ENCODE results near the gene UTP4.

The UTP4 gene

DNA sequence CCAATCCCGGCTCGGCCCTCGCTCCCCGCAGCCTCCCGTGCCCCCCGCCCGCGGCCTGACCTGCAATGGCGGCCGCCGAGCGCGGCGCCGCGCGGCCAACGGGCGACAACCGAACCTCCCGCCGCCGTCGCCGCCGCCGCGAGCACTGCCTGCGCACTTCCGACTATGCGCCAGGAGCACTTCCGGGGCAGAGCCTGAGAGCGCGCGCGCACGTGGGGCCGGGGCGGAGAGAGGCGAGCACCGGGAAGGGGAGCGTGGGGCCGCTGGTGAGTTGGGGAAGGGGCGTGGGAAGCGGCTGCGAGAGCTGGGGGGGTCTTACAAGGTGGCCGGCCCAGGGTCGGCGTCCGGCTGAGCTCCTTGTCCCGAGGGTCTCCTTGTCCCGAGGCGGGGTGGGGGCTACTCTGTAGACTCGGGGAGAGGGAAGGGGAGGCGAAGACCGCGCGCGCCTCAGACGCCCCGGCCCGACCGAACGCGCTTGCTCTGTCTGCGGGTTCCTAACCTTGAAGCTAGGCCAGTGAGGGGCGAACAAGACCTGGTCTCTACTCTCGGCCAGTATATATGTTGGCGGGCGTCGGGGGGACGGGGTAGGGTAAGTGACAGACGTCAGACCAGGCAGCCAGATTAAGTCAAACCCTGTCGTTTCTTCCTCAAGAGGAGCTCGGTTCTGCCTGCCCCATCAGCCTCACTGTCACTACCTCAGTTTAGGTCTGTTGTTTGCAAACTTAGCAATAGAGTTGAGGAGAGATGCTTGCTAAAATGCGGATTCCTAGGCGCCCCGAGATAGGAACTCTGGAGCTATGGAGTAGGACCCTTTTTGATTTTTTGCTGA, at the start of gene UTP4, which contains the start of gene CHTF8:
TSS of gene UTP4 (plus strand) at position 226 of the 829 bp plus-strand sequence. CDS start 811 bp downstream, outside the sequence.
TSS of gene CHTF8 (minus strand) at position 165 of the 829 bp plus-strand sequence. CDS start 11,130 bp downstream, outside the sequence.
- DNase-seq (ENCODE audit: low spot score): peak; percentile 93

DNA sequence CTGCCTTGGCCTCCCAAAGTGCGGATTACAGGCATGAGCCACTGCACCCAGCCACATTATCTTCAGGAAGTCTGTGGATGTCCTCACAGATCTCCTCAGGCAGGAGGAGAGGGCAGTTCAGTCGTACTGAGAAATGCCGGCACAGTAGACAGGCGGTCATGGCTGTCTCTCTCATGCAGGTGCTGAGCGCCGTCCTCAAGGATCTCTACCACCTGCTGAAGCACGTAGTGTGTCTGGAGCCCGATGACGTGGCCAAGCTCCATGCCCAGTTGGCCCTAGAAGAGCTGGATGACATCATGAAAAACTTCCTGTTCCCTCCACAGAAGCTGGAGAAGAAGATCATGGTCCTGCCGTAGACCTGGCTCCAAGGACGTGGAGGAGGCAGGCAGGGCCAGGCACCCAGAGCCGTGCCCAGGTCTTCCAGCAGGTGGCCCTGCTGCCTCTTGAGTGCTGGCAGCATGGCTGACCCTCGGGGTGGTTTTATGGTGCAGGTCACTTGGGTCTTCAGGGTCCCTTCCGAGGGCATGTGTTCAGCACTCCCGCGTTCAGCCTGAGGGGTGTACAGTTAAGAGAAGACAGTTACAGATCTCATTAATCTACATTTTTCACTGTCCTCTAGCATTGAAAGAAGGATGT, 49.0 kb upstream of the UTP4 start:
- DNase-seq (ENCODE audit: low spot score): no peak

DNA sequence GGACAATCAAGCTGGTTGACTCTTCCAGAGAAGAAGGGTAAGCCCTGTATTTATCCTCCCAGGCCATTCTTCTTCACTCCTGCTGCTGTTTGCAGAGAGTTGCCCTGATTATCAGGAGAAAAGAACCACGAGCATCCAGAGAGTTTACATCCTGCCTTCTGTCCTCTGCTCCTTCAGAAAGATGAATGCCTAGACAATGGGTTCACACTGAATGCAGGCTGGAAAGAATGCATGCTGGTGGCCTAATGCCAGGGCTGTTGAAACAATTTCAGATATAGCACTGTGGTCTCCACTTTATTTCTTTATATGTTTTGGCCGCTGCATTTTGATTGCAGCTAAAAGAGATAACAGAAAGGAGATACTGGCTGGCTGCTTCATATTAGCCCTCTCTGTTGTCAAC, 48.2 kb upstream of the UTP4 start:
- no peak for DNase-seq (ENCODE audit: low spot score)

DNA sequence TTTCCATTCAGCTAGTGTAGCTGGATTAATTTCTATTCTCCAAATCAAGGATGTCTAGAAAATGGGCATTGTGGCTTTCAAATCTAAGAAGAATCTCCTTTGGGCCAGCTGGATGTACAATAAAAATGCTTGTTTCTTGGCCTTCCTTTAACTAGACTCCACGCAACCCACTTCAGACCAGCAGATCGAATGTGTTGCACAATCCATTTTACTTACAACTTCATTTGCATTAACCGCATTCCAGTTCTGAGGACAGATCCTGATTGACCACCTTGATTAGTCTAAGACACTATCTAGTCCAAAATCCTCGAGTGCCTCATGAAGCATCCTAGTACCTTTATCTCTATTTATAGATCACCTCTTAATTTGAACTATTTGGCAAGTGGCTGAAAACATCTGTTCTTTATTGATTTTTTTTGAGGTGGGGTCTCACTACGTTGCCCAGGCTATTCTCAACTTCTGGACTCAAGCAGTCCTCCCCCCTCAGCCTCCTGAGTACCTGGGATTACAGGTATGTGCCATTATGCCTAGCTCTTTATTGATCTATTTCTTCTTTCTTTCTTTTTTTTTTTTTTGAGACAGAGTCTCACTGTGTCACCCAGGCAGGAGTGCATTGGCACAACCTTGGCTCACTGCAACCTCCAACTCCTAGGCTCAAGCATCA, 47.3 kb upstream of the UTP4 start:
- no peak for DNase-seq (ENCODE audit: low spot score)

DNA sequence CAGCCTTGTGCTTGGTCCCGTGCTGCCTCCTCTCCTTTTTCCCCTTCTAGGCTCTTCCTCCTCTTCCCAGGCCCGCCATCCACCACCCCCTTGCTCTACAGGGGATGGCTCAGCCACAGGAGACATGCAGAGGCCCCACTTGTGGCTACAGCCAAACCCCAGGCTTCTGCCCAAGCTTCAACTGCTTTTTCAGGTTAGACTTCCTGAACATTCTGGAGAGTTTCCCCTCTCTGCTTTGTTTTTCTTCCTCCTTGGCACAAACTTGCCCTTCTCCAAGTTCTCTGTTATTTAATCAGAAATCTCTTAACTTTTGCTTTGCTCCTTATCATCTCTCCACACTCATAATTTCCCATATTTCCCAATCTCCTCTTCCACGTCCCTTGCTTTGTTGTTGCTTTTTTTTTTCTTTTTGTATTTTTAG, 45.3 kb upstream of the UTP4 start:
- no peak for DNase-seq (ENCODE audit: low spot score)

DNA sequence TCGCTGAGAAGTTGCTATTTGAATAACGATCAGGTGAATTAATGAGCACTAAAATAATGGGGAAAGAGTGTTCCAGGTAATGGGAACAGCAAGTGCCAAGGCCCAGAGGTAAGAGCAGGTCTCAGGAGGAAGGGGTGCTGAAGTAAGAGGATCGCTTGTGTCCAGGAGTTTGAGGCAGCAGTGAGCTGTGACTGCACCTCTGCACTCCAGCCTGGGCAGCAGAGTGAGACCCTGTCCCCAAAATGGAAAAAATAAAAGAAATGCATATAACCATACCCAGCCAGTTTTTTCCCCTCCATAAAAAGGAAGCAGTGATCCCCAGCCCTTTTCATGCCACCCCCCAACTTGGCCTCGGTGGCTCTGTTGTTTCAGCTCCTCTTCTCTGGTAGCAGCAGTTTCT, 43.8 kb upstream of the UTP4 start:
- DNase-seq (ENCODE audit: low spot score): no peak

DNA sequence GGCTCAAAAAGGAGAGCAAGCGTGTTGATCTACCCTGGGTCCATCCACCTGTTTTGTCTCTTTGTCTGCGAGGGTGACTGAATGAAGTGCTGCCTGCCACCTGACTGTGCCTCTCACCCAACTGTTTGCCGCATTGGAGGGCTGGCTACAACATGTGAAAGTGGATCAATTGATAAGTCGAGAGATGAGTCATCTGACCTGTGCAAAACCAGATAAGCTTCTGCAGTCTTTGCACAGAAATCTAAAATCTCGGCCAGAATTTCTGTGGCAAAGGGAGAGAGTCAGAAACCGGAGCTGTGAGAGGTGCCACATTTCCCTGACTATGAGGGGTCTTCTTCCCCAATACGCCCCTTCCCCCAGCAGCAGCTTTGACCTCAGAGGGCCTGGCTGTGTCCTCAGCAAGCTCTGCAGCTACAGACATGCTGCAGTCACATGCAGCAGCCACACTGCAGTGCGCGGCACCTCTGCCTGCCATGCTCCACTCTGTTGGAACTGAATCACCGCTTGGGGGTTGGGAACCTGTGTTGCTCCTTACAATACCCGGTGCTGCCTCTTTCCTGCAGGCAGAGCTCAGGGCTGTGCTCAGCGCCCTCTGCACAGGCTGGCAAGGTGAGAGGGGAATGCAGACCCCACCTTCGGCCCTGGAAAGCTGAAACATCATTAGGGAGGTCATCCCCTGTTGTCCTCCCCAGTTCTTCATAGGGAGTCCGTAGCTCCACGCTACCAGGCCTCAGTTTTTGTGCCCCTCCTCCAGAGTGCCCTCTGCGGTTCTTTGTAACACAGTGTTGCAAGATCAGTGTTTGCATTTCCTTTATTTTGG, 43.1 kb upstream of the UTP4 start:
- no peak for DNase-seq (ENCODE audit: low spot score)

DNA sequence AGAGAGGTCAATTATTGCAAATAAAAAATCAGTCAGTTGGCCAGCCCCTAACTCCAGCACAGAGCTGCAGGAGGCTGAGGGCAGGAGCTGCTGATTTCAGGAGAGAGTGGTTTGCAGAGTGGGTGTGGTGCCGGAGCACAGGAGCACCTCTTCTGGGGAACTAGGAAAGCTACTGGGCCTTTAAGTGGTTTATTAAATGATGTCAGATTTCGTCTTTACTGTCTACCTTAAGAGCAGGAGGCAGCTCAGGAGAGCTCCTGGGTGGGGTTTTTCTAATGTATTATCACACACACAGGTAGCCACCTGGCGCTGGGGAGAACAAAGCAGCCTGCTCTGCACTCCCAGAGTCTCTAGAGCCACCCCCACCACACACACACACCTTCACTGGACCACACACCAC, 38.5 kb upstream of the UTP4 start:
- no peak for DNase-seq (ENCODE audit: low spot score)

DNA sequence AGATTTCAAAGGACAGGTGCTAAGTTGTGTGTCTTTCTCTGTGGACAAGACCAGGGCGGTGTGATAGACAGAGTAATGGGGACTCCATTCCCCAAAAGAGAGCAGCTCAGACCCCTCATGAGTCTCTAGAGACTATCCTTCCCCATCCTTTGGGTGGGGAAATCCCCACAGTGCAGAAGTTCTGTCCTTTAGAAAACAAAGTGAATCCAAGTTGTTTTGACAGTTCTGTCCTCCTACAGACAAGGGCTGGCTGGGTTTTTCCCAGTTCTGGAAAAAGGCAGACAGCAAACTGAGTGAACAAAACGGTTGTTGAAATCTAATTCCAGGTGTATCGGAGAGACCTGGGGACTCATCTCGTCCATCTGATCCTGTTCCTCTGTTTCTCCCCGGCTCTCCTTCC, 37.9 kb upstream of the UTP4 start:
- no peak for DNase-seq (ENCODE audit: low spot score)

DNA sequence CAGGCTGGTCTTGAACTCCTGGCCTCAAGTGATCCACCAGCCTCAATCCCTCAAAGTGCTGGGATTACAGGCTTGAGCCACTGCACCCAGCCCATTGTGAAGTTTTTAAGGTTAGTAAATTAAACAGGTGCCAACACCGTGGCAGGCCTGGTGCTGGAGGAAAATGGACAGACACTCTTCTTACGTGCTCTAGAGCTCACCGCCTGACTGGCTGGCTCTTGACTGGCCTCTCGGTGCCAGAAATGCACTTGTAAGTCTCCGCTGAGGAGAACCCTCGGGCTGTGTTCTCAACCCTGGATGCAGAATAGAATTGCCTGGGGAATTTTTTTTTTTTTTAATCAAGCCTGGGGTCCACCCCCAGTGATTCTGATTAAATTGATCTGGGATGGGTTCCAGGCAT, 37.3 kb upstream of the UTP4 start:
- no peak for DNase-seq (ENCODE audit: low spot score)

DNA sequence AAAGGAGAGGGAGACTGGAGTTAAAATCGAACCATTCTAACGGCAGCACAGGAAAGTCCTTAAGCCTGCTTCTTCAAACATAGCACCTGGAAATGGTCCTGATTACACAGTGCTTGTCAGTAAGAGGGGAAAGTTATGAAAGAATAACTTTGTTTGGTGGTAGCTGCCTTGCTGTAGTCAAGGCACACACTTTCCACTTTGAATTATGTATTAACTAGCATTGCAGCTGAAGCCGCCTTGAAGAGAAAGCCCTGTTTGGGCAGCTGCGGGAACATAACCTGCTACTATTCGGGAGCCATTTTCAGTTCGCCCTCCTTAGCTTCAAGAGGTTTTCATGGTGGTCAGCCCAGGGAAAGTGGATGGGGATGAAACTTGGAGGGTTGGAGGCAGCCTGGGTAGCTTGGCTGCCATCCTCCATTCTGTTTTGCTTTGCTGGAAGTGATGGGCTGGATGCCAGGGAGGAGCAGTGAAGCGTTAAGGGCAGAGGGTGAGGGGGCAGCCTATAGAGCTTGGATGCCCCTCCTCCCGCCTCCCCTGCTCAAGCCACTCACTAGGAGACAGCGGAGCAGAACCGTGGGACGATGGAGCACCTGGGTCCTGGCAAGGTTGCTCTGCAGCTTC, 32.3 kb upstream of the UTP4 start:
- no peak for DNase-seq (ENCODE audit: low spot score)

DNA sequence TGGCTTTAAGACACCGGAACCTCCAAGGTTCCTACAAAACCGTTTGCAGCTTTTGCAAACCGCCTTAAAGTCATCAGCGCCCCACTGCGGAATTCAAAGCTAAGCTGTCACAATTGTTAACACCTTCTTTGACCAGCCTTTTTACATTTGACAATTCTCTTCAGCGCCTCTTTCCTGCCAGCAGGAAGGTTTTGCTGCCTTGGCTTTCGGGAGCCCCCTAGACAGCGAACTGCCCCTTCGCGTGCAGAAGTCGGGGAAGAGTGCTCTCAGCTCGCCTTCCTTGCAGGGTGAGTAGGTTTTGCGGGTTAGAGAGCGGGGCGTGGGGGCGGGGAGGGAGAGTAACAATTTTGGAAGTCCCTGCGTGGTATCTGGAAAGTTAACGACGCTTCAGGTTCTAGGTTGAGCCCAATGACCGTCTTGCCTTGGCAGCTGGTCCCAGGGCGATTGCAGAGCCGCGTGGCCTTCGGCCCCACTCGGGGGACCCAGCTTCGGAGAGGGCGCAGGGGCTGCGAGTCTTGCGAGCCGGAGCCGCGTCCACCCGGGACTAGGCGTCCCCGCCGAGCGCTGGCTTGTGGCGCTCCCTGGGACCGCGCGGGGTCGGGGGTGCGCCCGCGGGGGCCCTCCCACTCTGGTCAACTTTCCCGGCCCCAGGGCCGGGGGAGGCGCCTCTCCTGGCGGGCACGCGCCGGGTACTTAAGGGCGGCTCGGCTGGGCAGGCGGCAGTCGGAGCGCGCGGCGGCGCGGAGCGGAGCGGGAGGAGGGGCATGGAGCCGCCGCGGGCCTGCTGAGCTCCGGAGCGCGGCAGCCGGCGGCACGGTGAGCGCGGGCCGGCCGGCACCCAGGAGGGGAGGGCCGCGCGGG, 26.7 kb upstream of the UTP4 start, which contains the start of gene HAS3:
TSS of gene HAS3 (plus strand) at position 153 of the 861 bp plus-strand sequence. CDS start 3,743 bp downstream, outside the sequence.
- no peak for DNase-seq (ENCODE audit: low spot score)

DNA sequence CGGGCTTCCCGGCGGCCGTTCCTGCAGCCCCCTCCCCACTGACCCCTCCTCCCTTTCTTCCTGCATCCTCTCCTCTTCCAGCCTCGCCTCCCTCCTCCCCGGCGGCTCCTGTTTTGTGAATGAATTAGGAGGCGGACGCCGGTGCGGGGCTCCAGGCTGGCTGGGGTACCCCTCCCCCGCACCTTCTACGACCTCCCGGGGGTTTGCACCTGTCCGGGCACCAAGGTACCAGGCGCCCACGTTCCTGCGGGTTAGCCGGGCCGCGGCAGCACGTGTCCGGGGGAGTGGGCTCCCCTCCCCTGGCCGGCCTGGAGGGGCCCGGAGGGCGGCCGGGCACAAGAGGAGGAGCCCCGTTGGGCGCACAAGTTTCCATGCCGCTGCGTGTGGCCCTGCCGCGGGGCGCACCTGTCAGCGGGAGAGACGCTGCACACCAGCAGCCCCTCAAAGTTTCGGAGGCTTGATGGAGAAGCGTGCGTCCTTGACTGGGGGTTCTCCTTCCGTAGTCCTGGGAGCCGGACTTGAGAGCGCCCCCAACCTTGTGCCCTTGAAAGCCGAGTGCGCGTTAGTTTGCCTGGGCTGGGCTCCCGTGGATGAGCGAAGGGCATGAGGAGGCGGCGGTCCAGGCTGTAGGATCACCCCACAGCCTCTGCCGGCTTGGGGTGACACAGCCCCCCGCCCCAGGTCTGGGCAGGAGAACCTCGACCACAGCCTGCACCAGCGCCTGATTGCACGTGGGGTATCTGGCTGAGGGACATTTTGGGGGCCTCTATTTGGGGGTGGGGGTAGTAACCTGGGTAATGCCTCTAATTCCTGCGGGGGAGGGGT, 25.7 kb upstream of the UTP4 start:
- DNase-seq (ENCODE audit: low spot score): no peak

DNA sequence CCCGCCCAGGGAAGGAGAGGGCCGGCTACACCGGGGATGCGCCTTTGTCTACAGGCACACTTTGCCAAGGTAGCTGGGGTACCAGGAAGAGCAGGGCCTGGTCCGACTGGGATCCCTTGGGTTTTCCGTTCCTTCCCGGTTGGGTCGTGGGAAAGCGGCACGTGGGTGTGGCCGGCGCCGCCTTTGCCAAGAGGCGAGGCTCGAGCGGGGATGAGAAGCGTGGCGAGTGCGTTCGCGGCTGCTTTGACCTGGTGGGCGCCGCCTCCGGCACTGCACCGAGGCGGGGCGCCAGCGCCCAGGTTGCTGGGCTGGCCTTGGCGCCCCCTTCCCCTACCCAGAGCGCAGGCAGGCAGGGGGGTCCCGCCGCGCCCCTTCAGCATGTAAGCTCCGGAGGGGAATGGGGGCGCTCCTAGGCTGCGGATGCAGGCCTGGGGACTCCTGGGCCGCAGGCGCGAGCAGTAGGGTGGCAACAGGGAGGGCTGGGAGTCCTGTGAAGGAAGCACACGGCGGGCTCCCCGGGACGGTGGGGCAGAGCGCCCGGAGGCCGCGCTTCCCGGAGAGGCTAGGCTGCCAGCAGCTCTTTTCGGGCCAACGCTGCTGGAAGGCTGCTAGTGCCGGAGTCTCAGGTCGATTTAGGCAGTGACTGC, 25.0 kb upstream of the UTP4 start:
- DNase-seq (ENCODE audit: low spot score): no peak

DNA sequence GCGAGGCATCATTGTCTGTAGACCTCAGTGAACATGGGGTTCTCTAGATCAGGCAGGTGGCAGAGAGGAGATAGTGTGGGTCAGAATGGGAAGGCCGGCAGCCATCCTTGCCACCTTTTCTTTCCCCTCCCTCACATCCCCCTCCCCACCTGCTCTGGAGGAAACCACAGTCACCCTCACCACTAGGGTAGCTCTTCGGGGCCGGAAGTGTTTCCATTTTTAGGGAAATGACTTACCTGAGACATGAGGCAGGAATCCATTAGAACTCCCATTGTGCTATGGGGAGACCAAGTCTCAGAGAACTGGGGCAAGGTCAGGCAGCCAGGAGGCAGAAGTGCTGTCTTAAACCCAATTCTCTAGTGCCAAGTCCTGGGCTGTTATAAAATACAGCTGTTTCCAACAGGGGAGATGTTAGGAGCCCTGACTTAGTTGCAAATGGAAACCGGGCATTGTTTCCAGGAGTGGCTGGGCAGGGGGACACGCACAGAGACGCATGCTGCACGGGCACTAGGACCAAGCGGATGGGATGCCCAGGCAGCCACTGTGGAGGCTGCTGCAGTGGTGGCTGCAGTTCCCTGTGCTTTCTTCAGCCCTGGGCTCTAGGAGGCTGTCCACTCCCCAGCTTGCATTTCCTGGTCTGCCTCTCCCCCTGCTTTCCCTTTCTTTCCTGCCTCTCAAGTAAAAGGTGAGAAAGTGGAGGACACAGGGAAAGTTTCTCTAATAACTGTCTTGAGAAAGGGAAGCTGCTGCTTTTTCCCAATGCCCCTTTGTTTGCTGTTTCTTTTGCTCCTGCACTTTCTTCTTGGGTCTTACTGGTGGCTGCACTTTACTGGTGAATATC, 24.2 kb upstream of the UTP4 start:
- no peak for DNase-seq (ENCODE audit: low spot score)

DNA sequence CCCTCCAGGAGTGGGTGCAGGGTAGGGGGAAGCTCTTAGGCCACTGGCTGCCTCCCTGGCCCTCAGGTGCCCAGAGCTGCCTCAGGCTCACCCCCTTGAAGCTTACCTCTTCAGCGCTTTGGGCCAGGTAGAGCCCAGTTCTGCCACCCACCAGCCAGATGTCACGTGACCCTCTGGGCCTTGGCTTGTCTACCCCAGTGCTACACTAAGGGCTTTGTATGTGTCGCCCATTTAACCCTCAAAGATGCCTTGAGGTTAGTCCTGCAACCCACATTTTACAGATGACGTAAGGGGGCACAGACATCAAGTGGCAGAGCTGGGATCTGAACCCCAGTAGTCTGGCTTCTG, 23.6 kb upstream of the UTP4 start:
- no peak for DNase-seq (ENCODE audit: low spot score)

DNA sequence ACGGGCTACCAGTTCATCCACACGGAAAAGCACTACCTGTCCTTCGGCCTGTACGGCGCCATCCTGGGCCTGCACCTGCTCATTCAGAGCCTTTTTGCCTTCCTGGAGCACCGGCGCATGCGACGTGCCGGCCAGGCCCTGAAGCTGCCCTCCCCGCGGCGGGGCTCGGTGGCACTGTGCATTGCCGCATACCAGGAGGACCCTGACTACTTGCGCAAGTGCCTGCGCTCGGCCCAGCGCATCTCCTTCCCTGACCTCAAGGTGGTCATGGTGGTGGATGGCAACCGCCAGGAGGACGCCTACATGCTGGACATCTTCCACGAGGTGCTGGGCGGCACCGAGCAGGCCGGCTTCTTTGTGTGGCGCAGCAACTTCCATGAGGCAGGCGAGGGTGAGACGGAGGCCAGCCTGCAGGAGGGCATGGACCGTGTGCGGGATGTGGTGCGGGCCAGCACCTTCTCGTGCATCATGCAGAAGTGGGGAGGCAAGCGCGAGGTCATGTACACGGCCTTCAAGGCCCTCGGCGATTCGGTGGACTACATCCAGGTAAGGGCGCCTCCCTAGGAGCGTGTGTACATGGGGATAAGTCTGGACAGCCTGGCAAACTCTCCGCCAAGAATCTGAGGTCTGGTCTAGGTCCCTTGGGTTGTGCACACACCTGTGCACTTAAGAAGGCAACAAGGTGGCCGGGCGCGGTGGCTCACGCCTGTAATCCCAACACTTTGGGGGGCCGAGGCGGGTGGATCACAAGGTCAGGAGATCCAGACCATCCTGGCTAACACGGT, 22.8 kb upstream of the UTP4 start:
- no peak for DNase-seq (ENCODE audit: low spot score)
